Caco-2 (cell line): ENCODE results near the gene TWIST2. TPM values are rescaled to one million over a fixed set of nuclear protein-coding genes. Genes with fewer than 3 reads are reported as not detected.

Experiments
- BruUV-seq: library from RNA; stranded (reverse); fragments of 400-500 nt; replicated peaks from 2 replicates; lab custom pipeline; 2021; lab: Mats Ljungman, UMichigan
- CTCF ChIA-PET: fragments of 300-600 bp; sonication (Branson Sonifier 250); formaldehyde crosslinking; loops from one replicate; lab custom pipeline; 2022; ENCODE audit warnings: antibody characterized with exemption; lab: Charles Lee
- POLR2A ChIA-PET: fragments of 300-600 bp; sonication (Branson Sonifier 250); formaldehyde crosslinking; loops from one replicate; lab custom pipeline; 2022; ENCODE audit warnings: antibody characterized with exemption; lab: Charles Lee
- DNase-seq, 2 experiments: peaks; one replicate each; pipeline versions ENCODE4 v3.0.0 to v3.0.0-alpha.2; 2020 to 2022
- H3K27me3 ChIP-seq: replicated peaks from 2 replicates; pipeline ENCODE4 v1.6.0; 2011; ENCODE audit warnings: low read length; ENCODE audit not compliant: control insufficient read depth, insufficient read depth
- H3K36me3 ChIP-seq: 2 replicates; pipeline ENCODE4 v1.5.1; 2011; ENCODE audit warnings: low read length; ENCODE audit not compliant: control insufficient read depth, insufficient read depth
- H3K4me1 ChIP-seq: fragments of 250-450 bp; sonication (Bioruptor Pico); 2 replicates; pipeline ENCODE4 v1.5.1; 2020; ENCODE audit warnings: mild to moderate bottlenecking
- H3K4me3 ChIP-seq: 2 replicates; pipeline ENCODE4 v1.5.1; 2011; ENCODE audit warnings: low read depth, mild to moderate bottlenecking, control low read depth, low read length
- H3K9me3 ChIP-seq: fragments of 250-450 bp; sonication (Bioruptor Pico); 2 replicates; pipeline ENCODE4 v1.5.1; 2020; ENCODE audit warnings: mild to moderate bottlenecking, moderate library complexity
- H3K27ac Mint-ChIP-seq: one replicate; pipeline ENCODE4 v1.8.0; 2022; ENCODE audit warnings: mixed read lengths; ENCODE audit not compliant: unreplicated experiment
- H3K27me3 Mint-ChIP-seq: one replicate; pipeline ENCODE4 v1.8.0; 2022; ENCODE audit warnings: mixed read lengths; ENCODE audit not compliant: insufficient read depth, unreplicated experiment
- H3K36me3 Mint-ChIP-seq: one replicate; pipeline ENCODE4 v1.8.0; 2022; ENCODE audit warnings: mild to moderate bottlenecking, mixed read lengths; ENCODE audit not compliant: insufficient read depth, unreplicated experiment
- H3K4me1 Mint-ChIP-seq: one replicate; pipeline ENCODE4 v1.8.0; 2022; ENCODE audit warnings: low read depth, mixed read lengths; ENCODE audit not compliant: unreplicated experiment
- H3K4me3 Mint-ChIP-seq: one replicate; pipeline ENCODE4 v1.8.0; 2022; ENCODE audit warnings: mild to moderate bottlenecking, moderate library complexity, mixed read lengths; ENCODE audit not compliant: unreplicated experiment
- H3K9me3 Mint-ChIP-seq: one replicate; pipeline ENCODE4 v1.8.0; 2022; ENCODE audit warnings: mixed read lengths; ENCODE audit not compliant: unreplicated experiment
- intact Hi-C: fragments of 100-400 bp; cut with micrococcal nuclease; formaldehyde crosslinking; loops from one replicate; pipeline ENCODE4 v1.10.0; 2022; ENCODE audit not compliant: unreplicated experiment
- total RNA-seq: library from RNA; stranded (reverse); gene quantifications from 2 replicates; pipeline ENCODE4 v1.2.3, GENCODE V29; 2022
- TF ChIP-seq, protein P1 (sequence below), 2 experiments: fragments of 200-600 bp in 1 of 2; IDR thresholded peaks; 1 replicate in 1 of 2; 2 replicates in 1 of 2; pipeline versions ENCODE4 v1.5.1 to v1.8.0; 2011 to 2022; ENCODE audit warnings: antibody characterized with exemption in 1 of 2, control low read depth in 1 of 2, inconsistent platforms in 1 of 2, low read depth in 1 of 2, low read length in 1 of 2, mild to moderate bottlenecking in 1 of 2, moderate library complexity in 1 of 2; ENCODE audit not compliant: insufficient read depth in 1 of 2, severe bottlenecking in 1 of 2, unreplicated experiment in 1 of 2

The TWIST2 gene
- total RNA-seq, 1 experiment from 2014 or later, result not detected

DNA sequence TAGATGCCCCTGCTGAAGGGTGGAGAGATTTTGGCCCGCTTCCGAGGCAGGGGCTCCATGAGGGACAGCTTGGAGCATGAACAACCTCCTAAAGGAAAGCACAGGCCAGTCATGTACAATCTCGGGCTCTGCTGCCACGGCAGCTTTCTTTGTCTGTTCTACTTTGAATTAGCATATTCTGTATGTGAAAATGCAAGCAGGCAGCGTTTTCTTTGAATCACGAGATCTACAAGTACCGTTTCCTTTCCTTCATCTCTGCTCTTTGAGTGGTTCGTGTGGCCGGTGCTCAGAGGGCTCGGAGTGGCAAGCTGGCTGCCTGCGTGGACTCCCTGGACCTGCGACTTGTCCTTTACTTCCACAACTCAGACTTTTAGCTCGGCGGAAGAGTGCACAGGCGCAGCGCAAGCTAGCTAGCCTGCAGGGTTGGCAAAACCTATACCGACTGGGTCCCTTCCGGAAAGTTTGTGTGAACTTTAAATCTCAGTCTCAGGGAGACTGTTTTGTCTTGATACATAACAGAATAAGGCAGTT is 6.9 kb downstream of the TWIST2 start:
- CTCF ChIA-PET, result no interaction called here
- Mint-ChIP-seq H3K4me1 (no peaks in the 10 kb centered on the region), H3K27ac (no peak overlapping the region), H3K36me3 (no peaks in the 10 kb centered on the region), H3K27me3 (no peaks in the 10 kb centered on the region), H3K4me3 (no peak overlapping the region), H3K9me3 (no peaks in the 10 kb centered on the region)
- TF ChIP-seq, protein P1, sequence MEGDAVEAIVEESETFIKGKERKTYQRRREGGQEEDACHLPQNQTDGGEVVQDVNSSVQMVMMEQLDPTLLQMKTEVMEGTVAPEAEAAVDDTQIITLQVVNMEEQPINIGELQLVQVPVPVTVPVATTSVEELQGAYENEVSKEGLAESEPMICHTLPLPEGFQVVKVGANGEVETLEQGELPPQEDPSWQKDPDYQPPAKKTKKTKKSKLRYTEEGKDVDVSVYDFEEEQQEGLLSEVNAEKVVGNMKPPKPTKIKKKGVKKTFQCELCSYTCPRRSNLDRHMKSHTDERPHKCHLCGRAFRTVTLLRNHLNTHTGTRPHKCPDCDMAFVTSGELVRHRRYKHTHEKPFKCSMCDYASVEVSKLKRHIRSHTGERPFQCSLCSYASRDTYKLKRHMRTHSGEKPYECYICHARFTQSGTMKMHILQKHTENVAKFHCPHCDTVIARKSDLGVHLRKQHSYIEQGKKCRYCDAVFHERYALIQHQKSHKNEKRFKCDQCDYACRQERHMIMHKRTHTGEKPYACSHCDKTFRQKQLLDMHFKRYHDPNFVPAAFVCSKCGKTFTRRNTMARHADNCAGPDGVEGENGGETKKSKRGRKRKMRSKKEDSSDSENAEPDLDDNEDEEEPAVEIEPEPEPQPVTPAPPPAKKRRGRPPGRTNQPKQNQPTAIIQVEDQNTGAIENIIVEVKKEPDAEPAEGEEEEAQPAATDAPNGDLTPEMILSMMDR (IDR thresholded peaks at IDR 0.05; ENCODE audit: insufficient read depth in 1 of 2, low read depth in 1 of 2, low read length in 1 of 2, severe bottlenecking in 1 of 2, unreplicated experiment in 1 of 2), result no peak
- H3K36me3 ChIP-seq, result no peaks in the 10 kb centered on the region
- DNase-seq, result no peak
- H3K4me1 ChIP-seq, result no peaks in the 10 kb centered on the region
- intact Hi-C loops, result no loop called here
- BruUV-seq, result no TSS peak
- H3K27me3 ChIP-seq, result no peaks in the 10 kb centered on the region
- POLR2A ChIA-PET, result no interaction called here
- H3K4me3 ChIP-seq, result no peak overlapping the region
- H3K9me3 ChIP-seq, result no peaks in the 10 kb centered on the region

DNA sequence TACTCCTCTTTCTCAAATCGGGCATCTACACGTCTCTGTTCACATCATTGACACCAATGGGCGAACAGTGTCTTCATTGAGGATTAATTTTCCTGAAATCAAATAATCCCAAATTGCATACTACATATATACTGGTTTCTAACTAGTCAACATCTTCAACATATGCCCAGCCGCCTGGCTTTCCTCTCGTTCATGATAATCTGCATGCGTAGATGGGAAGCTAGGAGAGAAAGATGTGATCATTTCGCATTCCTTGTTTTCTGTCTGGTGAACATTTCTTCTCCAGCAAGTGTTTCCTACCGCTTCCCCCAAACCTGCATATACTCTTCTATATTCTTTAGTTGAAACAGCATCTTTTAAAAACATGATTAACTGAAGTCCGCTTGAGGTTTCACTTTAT is 7.4 kb downstream of the TWIST2 start:
- no peak overlapping the region for H3K4me3 Mint-ChIP-seq
- Histone ChIP-seq H3K4me1 (no peaks in the 10 kb centered on the region), H3K36me3 (no peaks in the 10 kb centered on the region), H3K9me3 (no peaks in the 10 kb centered on the region), H3K27me3 (no peaks in the 10 kb centered on the region), H3K4me3 (no peak overlapping the region)
- DNase-seq, result no peak
- CTCF ChIA-PET, result no interaction called here
- BruUV-seq, result no TSS peak
- intact Hi-C loops, result no loop called here
- H3K9me3 Mint-ChIP-seq, result no peaks in the 10 kb centered on the region
- POLR2A ChIA-PET, result no interaction called here
- H3K36me3 Mint-ChIP-seq, result no peaks in the 10 kb centered on the region
- H3K27me3 Mint-ChIP-seq, result no peaks in the 10 kb centered on the region
- TF ChIP-seq, protein P1 (IDR thresholded peaks at IDR 0.05; ENCODE audit: insufficient read depth in 1 of 2, low read depth in 1 of 2, low read length in 1 of 2, severe bottlenecking in 1 of 2, unreplicated experiment in 1 of 2), result no peak
- H3K27ac Mint-ChIP-seq, result no peak overlapping the region
- no peaks in the 10 kb centered on the region for H3K4me1 Mint-ChIP-seq

DNA sequence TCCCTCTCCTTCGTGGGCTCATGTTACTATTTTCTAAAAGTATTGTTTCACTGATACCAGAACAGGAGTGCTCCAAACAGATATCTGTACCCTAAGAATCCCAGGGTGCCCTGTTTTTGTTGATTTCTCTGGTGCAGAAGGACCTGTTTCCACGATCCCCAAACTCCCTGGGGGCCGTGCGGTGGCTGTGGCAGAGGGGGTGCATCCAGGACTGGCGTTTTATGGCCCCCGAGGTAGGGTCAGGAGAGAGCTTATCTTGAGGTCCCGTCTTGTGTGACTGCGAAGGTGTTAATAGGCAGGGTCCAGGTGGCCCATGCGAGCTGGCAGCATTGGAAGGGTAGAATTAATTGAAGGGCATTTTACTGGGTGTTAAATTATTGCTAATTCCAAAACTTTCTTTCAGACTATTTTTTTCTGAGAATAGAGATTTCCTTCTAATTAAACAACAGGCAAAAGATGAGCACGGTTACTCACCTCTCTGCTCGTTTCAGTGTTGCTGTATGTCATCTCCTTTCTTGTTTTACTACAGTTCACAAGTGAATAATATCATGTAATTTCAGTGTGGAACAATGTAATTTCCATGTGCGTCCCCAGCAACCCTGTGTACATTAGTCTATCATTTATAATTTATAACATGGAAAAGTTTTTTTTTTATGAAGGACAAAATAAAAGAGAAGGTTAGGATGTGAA is 8.2 kb downstream of the TWIST2 start:
- Mint-ChIP-seq H3K4me3 (no peak overlapping the region), H3K4me1 (no peaks in the 10 kb centered on the region), H3K9me3 (no peaks in the 10 kb centered on the region), H3K27me3 (no peaks in the 10 kb centered on the region), H3K36me3 (no peaks in the 10 kb centered on the region), H3K27ac (no peak overlapping the region)
- DNase-seq, result no peak
- intact Hi-C loops, result no loop called here
- Histone ChIP-seq H3K4me1 (no peaks in the 10 kb centered on the region), H3K36me3 (no peaks in the 10 kb centered on the region), H3K27me3 (no peaks in the 10 kb centered on the region), H3K9me3 (no peaks in the 10 kb centered on the region), H3K4me3 (no peak overlapping the region)
- CTCF ChIA-PET, result no interaction called here
- no TSS peak for BruUV-seq
- POLR2A ChIA-PET, result no interaction called here
- TF ChIP-seq, protein P1 (IDR thresholded peaks at IDR 0.05; ENCODE audit: insufficient read depth in 1 of 2, low read depth in 1 of 2, low read length in 1 of 2, severe bottlenecking in 1 of 2, unreplicated experiment in 1 of 2), result no peak
